AML-193 (cell line): Measurements from ENCODE around the gene NEK8.

Source experiments
- DNase-seq, 2 experiments: peaks; one replicate each; lab custom pipeline; 2025; lab: John Stamatoyannopoulos, UW

NEK8 gene

GRCh38 chr17:28744972-28745785 lies 16.6 kb downstream of the NEK8 start:
- no peak for DNase-seq

GRCh38 chr17:28745786-28746411 lies 17.3 kb downstream of the NEK8 start:
- no peak for DNase-seq

GRCh38 chr17:28746611-28747050 lies 18.0 kb downstream of the NEK8 start:
- DNase-seq: no peak

GRCh38 chr17:28747051-28747691 lies 18.6 kb downstream of the NEK8 start:
- DNase-seq: no peak

- no peak for DNase-seq
These were observed 19.5 kb downstream of the NEK8 start for GRCh38 chr17:28747801-28748750.

DNA sequence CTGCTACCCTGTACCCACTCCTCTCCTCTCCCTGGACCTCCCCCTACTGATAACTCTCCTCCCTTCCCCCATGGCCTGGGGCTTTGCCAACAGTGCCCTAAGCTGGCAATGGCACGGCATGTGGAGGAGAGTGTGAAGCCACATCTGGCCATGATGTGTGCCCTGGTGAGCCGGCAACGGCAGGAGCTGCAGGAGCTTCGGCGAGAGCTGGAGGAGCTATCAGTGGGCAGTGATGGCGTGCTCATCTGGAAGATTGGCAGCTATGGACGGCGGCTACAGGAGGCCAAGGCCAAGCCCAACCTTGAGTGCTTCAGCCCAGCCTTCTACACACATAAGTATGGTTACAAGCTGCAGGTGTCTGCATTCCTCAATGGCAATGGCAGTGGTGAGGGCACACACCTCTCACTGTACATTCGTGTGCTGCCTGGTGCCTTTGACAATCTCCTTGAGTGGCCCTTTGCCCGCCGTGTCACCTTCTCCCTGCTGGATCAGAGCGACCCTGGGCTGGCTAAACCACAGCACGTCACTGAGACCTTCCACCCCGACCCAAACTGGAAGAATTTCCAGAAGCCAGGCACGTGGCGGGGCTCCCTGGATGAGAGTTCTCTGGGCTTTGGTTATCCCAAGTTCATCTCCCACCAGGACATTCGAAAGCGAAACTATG lies 20.4 kb downstream of the NEK8 start:
- DNase-seq: no peak

GRCh38 chr17:28749516-28750177 lies 21.1 kb downstream of the NEK8 start:
- DNase-seq: no peak

DNA sequence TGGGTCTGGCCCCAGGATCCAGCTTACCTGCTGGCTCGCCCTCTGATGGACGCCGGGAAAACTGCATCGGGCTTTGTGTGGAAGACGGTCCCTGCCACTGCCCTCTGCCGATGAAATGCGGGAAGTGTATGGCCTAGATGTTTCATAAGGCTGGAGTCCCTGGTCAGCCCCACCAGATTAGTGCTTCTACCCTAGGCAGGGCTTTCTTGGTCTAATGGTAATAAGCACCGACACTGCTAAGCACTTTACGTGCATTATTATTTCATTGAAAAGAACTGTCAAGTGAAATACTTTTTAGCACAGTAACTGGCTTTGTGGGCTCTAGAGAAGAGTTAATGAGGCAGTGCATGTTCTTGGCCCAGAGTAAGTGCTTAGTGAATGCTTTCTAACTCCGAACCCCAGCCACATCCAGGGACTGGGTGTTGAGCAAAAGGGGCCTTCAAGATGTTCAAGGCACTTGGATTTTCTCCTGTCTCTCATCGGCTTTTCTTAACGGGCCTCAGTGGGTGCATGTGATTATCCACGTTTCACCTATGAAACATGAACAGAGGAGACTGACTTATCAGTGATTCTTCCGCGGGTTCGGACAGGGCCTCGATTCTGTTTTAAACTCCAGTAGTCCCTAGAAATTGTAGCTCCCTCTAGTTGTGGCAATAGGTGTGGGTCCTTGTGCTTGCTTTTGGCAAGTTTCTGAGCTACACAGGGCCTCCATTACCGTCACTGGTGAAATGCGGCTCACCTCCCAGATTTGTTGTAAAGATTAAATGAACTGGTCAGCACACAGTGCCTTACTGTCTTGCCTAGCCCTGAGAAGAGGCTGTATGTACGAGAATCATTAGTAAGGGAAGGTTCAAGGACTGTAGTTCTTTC lies 21.8 kb downstream of the NEK8 start:
- peak; percentile 92 to 94 for DNase-seq

DNA sequence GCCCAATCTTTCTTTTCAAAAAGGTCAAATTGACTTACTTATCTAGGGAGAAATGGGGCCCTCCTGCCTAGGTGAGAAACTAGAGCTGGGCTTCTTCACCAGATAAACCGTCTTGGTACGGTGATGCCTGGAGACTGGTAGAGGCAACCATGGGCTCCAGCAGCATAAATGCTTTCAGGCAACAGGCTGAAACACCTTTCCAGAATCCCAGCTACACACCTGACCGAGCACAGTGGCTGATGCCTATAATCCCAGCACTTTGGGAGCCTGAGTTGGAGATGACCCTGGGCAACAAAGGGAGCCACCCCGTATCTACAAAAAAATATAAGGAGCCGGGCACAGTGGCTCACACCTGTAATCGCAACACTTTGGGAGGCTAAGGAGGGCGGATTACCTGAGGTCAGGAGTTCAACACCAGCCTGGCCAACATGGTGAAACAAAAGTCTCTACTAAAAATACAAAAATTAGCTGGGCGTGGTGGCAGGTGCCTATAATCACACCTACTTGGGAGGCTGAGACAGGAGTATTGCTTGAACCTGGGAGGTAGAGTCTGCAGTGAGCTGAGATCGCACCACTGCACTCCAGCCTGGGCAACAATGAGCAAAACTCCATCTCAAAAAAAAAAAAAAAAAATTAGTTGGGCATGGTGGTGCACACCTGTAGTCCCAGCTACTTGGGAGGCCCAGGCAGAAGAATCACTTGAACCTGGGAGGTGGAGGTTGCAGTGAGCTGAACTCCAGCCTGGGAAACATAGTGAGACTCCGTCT lies 23.2 kb downstream of the NEK8 start:
- no peak for DNase-seq

DNA sequence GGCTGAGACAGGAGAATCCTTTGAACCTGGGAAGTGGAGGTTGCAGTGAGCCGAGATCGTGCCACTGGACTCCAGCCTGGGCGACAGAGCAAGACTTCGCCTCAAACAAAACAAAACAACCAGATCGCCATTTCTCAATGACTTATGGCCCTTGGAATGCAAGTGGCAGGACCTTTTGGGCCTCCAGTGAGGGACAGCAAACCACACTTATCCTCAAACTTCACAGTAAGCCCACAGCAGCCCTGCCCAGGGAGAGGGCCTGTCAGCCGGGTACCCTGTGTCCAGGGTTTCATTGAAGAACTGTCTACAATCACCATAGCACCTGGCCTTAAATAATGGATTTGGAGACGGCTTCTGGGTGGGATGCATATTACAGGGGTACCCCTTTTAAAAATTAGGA lies 26.9 kb downstream of the NEK8 start:
- no peak for DNase-seq

DNA sequence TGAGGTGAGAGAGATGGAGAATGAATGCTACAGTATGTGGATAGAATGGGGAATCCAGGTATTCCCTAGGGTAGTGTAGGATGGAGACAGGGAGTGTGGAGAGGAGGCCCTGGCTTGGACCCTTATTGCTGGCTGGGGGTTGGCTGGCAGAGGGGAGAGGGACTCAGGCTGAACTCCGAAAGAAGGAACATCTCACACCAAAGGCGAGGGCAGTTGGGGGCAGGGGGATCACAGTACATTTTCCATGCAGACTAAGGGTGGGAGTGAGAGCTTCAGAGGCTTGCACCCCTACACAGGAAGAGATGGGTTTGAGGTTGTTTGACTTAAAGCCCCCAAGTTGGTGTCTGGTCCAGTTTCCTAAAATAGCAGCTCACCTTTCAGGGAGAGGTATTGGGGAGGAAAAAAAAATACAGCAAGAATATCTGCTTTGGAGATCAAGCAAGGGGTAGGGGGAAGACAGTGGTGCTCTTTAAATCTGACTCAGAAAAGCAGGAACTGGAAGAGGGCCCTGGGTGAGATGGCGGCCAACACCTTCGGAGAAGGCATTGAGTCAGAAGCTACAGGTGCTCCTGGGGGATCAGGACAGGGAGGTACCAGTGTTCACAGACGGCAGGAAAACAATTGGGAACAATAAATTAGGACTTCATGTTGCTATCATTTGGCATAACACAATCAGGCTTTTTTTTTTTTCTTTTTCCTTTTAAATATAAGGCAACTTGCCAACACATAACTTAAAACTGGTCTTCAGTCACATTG lies 27.6 kb downstream of the NEK8 start:
- DNase-seq: no peak

- no peak for DNase-seq
These were observed 30.0 kb downstream of the NEK8 start for GRCh38 chr17:28758411-28759121.

GRCh38 chr17:28759256-28759865 lies 30.8 kb downstream of the NEK8 start:
- no peak for DNase-seq

DNA sequence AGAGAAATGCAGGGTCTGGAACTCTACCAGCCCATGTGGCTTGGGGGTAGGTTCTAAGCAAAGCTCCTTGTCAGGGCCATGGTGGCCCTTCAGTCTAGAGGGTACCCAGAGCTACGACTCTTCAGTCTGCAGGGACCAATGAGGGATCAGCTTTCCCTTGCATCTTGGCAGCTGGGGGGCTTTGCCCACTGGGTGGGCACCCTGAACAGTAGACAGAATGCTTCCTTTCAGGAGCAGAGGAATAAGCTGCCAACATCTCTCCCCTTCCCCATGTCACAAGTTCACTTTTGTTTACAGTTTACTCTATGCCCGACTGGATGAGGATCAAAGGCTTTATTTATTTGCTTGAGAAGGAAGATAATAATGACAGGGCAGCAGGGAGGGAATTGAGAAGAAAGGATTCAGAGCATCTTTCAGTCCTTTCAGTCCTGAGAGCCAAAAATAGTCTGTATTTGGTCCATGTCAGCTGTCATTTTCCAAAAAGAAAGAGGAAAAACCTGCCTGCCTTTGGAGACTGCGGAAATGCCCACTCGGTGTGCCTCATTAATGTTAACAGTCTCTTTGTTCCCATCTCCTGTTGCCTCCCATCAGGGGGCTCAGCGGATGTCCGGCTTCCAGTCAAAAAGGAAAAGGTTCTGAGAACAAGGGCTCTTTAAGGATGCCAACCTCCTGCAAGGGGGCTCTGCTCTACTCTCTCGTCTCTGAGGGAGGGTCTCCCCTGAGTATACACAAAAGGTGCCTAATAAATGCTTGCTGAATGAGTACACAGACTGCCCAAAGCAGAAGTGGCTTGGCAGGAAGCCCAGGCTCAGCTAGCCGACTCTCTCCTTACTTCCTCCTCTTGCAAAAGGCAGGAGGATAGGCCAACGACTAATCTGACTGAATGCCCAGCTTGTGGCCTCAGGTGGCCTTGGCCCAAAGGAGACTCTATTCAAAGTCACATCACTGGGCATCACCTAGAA lies 32.3 kb downstream of the NEK8 start:
- DNase-seq: peak; percentile 96

DNA sequence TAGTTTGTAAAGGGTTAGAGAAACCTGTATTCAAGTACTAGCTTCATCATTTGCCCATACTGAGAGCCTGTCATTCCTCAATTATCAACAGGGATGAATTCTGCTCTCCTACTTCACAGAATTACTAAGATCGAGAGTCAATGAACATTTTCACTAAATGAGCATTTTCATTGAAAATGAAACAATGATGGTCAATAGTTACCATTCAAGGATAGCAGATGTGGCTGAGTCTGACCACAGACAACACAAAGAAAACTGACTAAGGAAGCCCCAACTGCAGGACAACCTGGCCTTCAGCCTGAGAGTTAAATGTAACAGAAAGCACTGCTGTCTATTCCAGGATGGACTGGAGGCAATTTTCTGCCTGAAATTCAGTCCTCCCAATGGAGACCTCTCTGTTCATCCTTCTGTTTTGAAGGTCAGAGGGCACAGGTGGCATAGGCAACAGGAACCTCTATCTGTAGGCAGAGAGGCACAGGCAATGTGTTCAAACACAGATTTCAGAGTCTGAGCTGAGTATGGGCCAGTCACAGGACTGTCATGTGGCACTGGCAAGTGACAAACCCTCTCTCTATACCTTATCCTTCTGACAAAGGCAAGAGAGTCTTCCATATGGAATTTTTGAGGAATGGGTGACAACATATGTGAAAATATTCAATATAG lies 34.7 kb downstream of the NEK8 start:
- no peak for DNase-seq
